Measurements from ENCODE around the gene MAG. TPM values are rescaled to one million over a fixed set of nuclear protein-coding genes. Genes with fewer than 3 reads are reported as not detected.

Gene MAG
- total and polyA plus RNA-seq, 2 of the 13 experiments (the other 11 are each of a cell fraction or from before 2014, with no cell fraction given), result 0.20 to 1.3 TPM

- TF ChIP-seq ZSCAN5A (CRISPR knock-in tag; IDR thresholded peaks at IDR 0.05; ENCODE audit: borderline replicate concordance) (no peak), ZNF331 (CRISPR knock-in tag; IDR thresholded peaks at IDR 0.05) (peak; percentile 30; the same call in 1 of the 2 replicates), ZNF691 (CRISPR knock-in tag; IDR thresholded peaks at IDR 0.05; ENCODE audit: borderline replicate concordance, low read depth) (0 out of 2 replicates have a peak, but pooled peaks have one; percentile 51), ZNF576 (CRISPR knock-in tag; IDR thresholded peaks at IDR 0.05) (no peak), NFE2 (CRISPR knock-in tag; IDR thresholded peaks at IDR 0.05) (no peak), ZNF770 (CRISPR knock-in tag; IDR thresholded peaks at IDR 0.05) (peak; percentile 69; the same call in 1 of the 2 replicates), ZNF839 (CRISPR knock-in tag; IDR thresholded peaks at IDR 0.05; ENCODE audit: borderline replicate concordance) (no peak), JARID2 (CRISPR knock-in tag; IDR thresholded peaks at IDR 0.05; ENCODE audit: insufficient replicate concordance) (no peak), ZNF709 (CRISPR knock-in tag; IDR thresholded peaks at IDR 0.05) (no peak), JUNB (CRISPR knock-in tag; IDR thresholded peaks at IDR 0.05; ENCODE audit: borderline replicate concordance) (no peak), ARNT2 (CRISPR knock-in tag; IDR thresholded peaks at IDR 0.05; ENCODE audit: low read depth) (no peak), GMEB2 (CRISPR knock-in tag; IDR thresholded peaks at IDR 0.05; ENCODE audit: low read depth) (no peak), TAF15 (IDR thresholded peaks at IDR 0.05; ENCODE audit: low read depth, low read length, poor library complexity, severe bottlenecking) (no peak), HIVEP1 (CRISPR knock-in tag; IDR thresholded peaks at IDR 0.05) (peak; percentile 91), JDP2 (CRISPR knock-in tag; IDR thresholded peaks at IDR 0.05; ENCODE audit: borderline replicate concordance) (no peak), ZFP36L1 (CRISPR knock-in tag; IDR thresholded peaks at IDR 0.05) (no peak), TERF1 (CRISPR knock-in tag; IDR thresholded peaks at IDR 0.05) (no peak), ZNF878 (CRISPR knock-in tag; IDR thresholded peaks at IDR 0.05) (peak; percentile 54; the same call in 1 of the 2 replicates), MYC (CRISPR knock-in tag; IDR thresholded peaks at IDR 0.05; ENCODE audit: borderline replicate concordance) (peak; percentile 50; the same call in 1 of the 2 replicates), ZNF713 (CRISPR knock-in tag; IDR thresholded peaks at IDR 0.05) (no peak), MEIS2 (CRISPR knock-in tag; IDR thresholded peaks at IDR 0.05) (peak; percentile 33)
These were observed 38.4 kb upstream of the MAG start (continued) for GRCh38 chr19:35253316-35254286.
